ENCODE results near the gene AVPI1. TPM values are rescaled to one million over a fixed set of nuclear protein-coding genes. Genes with fewer than 3 reads are reported as not detected.

Gene AVPI1
- total and polyA plus RNA-seq, 2 experiments from 2014 or later = 7.4 to 7.6 TPM

- Histone ChIP-seq H2AFZ (no peak overlapping the region), H3F3A (replicated peaks; ENCODE audit: low read depth) (no peaks in the 10 kb centered on the region), H3K36me3 (ENCODE audit: insufficient read depth) (peaks cover 31% of the 10 kb centered on the region), H3K27ac (ENCODE audit: low read depth) (no peak overlapping the region), H3K27me3 (ENCODE audit: insufficient read depth) (no peaks in the 10 kb centered on the region), H3K79me2 (replicated peaks; ENCODE audit: insufficient read depth) (no peaks in the 10 kb centered on the region), H3K4me2 (no peak overlapping the region), H4K20me1 (replicated peaks; ENCODE audit: insufficient read depth) (peaks cover 4% of the 10 kb centered on the region; the same call in 1 of the 2 replicates), H3K9me2 (ENCODE audit: insufficient read depth) (no peaks in the 10 kb centered on the region), H3K4me3 (no peak overlapping the region), H3K4me1 (ENCODE audit: insufficient read depth) (no peaks in the 10 kb centered on the region)
- DNase-seq (ENCODE audit: low spot score) (no peak), ATAC-seq (no peak)
- peaks cover 64% of the 10 kb centered on the region for H3K36me3 Mint-ChIP-seq (ENCODE audit: low read depth)
- H3K27ac Mint-ChIP-seq = no peak overlapping the region
- no peaks in the 10 kb centered on the region for H3K9me3 Mint-ChIP-seq
- TF ChIP-seq CREB1 (CRISPR knock-in tag; IDR thresholded peaks at IDR 0.05; ENCODE audit: low read depth) = no peak
- no peak for TF ChIP-seq STAT1 (IDR thresholded peaks at IDR 0.05; ENCODE audit: unreplicated experiment)
- TF ChIP-seq CTCF (conservative IDR thresholded peaks at IDR 0.05; ENCODE audit: low read depth in 2 of 2) = no peak
- no peak for TF ChIP-seq NANOG (IDR thresholded peaks at IDR 0.05; ENCODE audit: borderline replicate concordance)
- TF ChIP-seq ZNF462 (CRISPR knock-in tag; IDR thresholded peaks at IDR 0.05) = no peak
- TF ChIP-seq EZH2phosphoT487 (IDR thresholded peaks at IDR 0.05; ENCODE audit: unreplicated experiment) = no peak
- no peak for TF ChIP-seq ETS1 (IDR thresholded peaks at IDR 0.05)
- TF ChIP-seq REST (IDR thresholded peaks at IDR 0.05; ENCODE audit: unreplicated experiment) = no peak
- TF ChIP-seq POLR2AphosphoS5 (IDR thresholded peaks at IDR 0.05; ENCODE audit: low read depth) = no peak
- no peak for TF ChIP-seq JUNB (IDR thresholded peaks at IDR 0.05; ENCODE audit: unreplicated experiment)
- H3K27me3 Mint-ChIP-seq (ENCODE audit: insufficient read depth, low read depth, poor library complexity) = no peaks in the 10 kb centered on the region
- H3K4me1 Mint-ChIP-seq = no peaks in the 10 kb centered on the region
- no peak overlapping the region for H3K4me3 Mint-ChIP-seq
Measured at GRCh38 chr10:97669571-97669970, 17.5 kb downstream of the AVPI1 start.

All from GM23338 (cell line).